HG03066 (cell line): ENCODE results near the gene PEMT.
"Not testable (repeated sequence)": the region's sequence is repeated elsewhere in the genome, so short reads cannot be mapped to it uniquely, and the experiment has no call there.

Experiments used
- ATAC-seq: cut with Tn5 transposase; IDR thresholded peaks from one replicate; pipeline ENCODE4 v1.9.1; 2021; ENCODE audit warnings: low read depth; ENCODE audit not compliant: unreplicated experiment

The PEMT gene

GRCh38 chr17:17465878-17466277 is 125.6 kb downstream of the PEMT start:
- ATAC-seq: not testable (repeated sequence)

- ATAC-seq: no peak
Observed at GRCh38 chr17:17463821-17464220, 127.7 kb downstream of the PEMT start.

GRCh38 chr17:17462048-17462824 is 129.3 kb downstream of the PEMT start:
- no peak for ATAC-seq

- ATAC-seq: no peak
Observed at GRCh38 chr17:17460038-17460437, 131.5 kb downstream of the PEMT start.

- ATAC-seq: no peak
Observed at GRCh38 chr17:17457680-17458079, 133.8 kb downstream of the PEMT start.

GRCh38 chr17:17456251-17456650 is 135.3 kb downstream of the PEMT start:
- no peak for ATAC-seq
